GM23338 (cell line): ENCODE results near the gene GPR31.
"Not testable (repeated sequence)": the region's sequence is repeated elsewhere in the genome, so short reads cannot be mapped to it uniquely, and the experiment has no call there.

Source experiments
- CREB1 ChIP-seq: fragments of 250-450 bp; sonication (Bioruptor Pico); IDR thresholded peaks from 2 replicates; pipeline ENCODE4 v1.5.0; 2020; ENCODE audit warnings: low read depth, mild to moderate bottlenecking, moderate library complexity
- CTCF ChIP-seq, 2 experiments: fragments of 200-600 bp in 1 of 2; sonication (generic) in 1 of 2; conservative IDR thresholded peaks; 2 replicates each; pipeline versions ENCODE4 v1.5.1 to v1.6.1; 2016 to 2017; ENCODE audit warnings: antibody characterized with exemption in 2 of 2, low read depth in 2 of 2, mild to moderate bottlenecking in 2 of 2, moderate library complexity in 1 of 2
- EZH2 ChIP-seq: fragments of 200-600 bp; sonication (generic); IDR thresholded peaks from one replicate; pipeline ENCODE4 v1.8.0; 2017; ENCODE audit warnings: antibody characterized with exemption, mild to moderate bottlenecking, low read depth; ENCODE audit not compliant: unreplicated experiment
- EZH2phosphoT487 ChIP-seq: fragments of 200-600 bp; sonication (generic); IDR thresholded peaks from one replicate; pipeline ENCODE4 v1.8.1; 2018; ENCODE audit warnings: antibody characterized with exemption; ENCODE audit not compliant: unreplicated experiment
- JUNB ChIP-seq: IDR thresholded peaks from one replicate; pipeline ENCODE4 v1.6.1; 2016; ENCODE audit warnings: antibody characterized with exemption; ENCODE audit not compliant: unreplicated experiment
- POLR2AphosphoS5 ChIP-seq: IDR thresholded peaks from 2 replicates; pipeline ENCODE4 v1.6.1; 2016; ENCODE audit warnings: antibody characterized with exemption, low read depth
- REST ChIP-seq: IDR thresholded peaks from one replicate; pipeline ENCODE4 v1.6.1; 2018; ENCODE audit warnings: antibody characterized with exemption; ENCODE audit not compliant: unreplicated experiment
- ZNF331 ChIP-seq: fragments of 250-450 bp; sonication (Bioruptor Pico); IDR thresholded peaks from 2 replicates; pipeline ENCODE4 v1.5.0; 2020; ENCODE audit warnings: low read depth, mild to moderate bottlenecking, moderate library complexity

- not testable (repeated sequence) for TF ChIP-seq CTCF (conservative IDR thresholded peaks at IDR 0.05; ENCODE audit: low read depth in 2 of 2); POLR2AphosphoS5; EZH2; REST; CREB1; ZNF331 (CRISPR knock-in tag); JUNB; EZH2phosphoT487
These were observed 13.5 kb upstream of the GPR31 start for GRCh38 chr6:167171300-167171699.
